HG03354 (cell line): ENCODE data around the gene ZNF667.

Source experiments
- ATAC-seq: cut with Tn5 transposase; IDR thresholded peaks from one replicate; pipeline ENCODE4 v1.9.1; 2021; ENCODE audit warnings: mild to moderate bottlenecking; ENCODE audit not compliant: unreplicated experiment, poor library complexity, severe bottlenecking

The ZNF667 gene

DNA sequence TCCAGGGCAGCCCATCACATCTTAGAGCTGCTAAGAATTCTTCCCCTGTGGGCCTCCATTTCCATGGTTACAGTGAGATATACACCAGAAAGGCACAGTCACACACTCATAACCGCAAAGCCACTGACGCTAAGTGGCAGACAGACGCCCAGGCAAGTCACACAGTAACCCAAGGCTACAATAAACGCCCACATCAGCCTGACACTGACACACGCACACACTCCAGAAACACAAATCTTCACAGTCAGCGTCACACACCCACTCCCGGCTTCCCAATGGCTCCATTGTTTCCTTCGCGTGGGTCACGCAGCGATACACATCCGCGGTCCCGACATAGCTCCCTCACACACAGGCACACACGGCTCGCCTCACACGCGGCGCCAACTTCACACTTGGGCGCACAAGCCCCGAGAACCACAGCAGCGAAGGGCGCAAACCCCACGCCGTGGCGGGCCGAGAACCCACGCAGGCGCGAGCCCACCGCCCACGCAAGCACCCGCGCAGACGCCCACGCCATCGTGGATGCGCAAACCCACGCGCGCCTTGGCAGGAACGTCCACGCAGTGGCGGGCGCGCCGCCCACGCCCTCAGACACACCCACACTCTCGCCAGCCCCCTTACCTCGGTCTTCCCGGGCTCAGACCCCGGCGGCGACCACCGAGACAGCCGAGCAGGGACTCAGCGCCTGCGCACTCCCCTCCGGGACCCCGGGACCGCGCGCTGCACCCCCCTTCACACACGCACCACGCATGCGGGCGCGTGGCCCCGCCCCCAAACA, at the start of gene ZNF667:
ZNF667 (minus strand) TSS at position 695 of the 778 bp plus-strand sequence. CDS start 14,975 bp downstream, outside the sequence.
- no peak for ATAC-seq

DNA sequence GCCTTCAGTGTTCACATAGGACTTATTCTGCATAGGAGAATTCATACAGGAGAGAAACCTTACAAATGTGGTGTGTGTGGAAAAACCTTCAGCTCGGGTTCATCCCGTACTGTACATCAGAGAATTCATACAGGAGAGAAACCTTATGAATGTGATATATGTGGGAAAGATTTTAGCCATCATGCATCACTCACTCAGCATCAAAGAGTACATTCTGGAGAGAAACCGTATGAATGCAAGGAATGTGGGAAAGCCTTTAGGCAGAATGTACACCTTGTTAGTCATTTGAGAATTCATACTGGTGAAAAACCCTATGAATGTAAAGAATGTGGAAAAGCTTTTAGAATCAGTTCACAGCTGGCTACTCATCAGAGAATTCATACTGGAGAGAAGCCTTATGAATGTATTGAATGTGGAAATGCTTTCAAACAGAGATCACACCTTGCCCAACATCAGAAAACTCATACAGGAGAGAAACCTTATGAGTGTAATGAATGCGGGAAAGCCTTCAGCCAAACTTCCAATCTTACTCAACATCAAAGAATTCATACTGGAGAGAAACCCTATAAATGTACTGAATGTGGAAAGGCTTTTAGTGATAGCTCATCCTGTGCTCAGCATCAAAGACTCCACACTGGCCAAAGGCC, 48.2 kb upstream of the ZNF667 start:
- no peak for ATAC-seq

GRCh38 chr19:56508290-56508778, 31.2 kb upstream of the ZNF667 start:
- no peak for ATAC-seq

- ATAC-seq = no peak
Observed at GRCh38 chr19:56507446-56508289, 30.5 kb upstream of the ZNF667 start, which contains the start of gene ZNF471. Gene ZNF471 (plus strand): TSS chr19:56507855. CDS start chr19:56511572, 3,717 bp downstream.

- ATAC-seq = no peak
Observed at GRCh38 chr19:56504581-56504980, 27.4 kb upstream of the ZNF667 start.

- ATAC-seq = no peak
Observed at GRCh38 chr19:56491399-56491798, 14.3 kb upstream of the ZNF667 start.

- ATAC-seq = no peak
Observed at GRCh38 chr19:56477429-56478338, 539 bp upstream of the ZNF667 start.

DNA sequence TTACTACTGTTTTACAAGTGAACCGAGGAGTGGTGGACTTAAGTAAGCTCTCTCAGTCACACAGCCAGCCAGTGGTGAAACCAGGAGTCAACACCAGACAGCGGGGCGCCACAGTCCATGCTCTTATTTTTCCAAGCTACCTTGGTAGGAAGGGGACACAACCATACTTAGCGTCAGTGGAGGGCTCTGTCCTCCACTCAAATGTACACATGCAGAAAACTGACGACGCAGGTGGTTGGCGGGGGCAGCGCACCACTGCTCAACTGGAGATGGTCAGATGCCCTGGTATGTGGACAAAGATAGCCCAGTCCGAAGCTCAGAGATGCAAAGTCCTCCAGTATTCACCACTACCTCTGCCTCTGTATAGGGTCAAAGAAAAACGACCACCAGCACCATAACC, 1.1 kb downstream of the ZNF667 start:
- no peak for ATAC-seq

DNA sequence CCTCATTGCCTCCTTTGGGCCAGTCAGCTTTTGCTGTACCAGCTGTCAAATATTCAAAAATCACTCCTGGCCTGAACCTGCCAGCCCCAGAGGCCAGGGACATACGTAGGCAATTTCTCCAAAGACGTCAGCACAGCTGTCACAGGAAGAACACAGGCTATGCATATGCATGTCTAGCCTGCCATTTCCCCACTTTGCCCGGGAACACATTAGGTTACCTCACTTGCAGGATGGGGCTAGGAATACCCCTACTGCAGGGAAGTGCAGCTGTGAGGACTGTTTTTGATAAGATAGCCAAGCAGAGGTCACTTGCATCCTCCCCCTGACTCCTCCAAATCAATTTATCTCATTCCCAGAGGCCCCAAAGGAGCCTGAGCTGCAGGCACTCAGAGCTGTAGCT, 2.8 kb downstream of the ZNF667 start:
- no peak for ATAC-seq

DNA sequence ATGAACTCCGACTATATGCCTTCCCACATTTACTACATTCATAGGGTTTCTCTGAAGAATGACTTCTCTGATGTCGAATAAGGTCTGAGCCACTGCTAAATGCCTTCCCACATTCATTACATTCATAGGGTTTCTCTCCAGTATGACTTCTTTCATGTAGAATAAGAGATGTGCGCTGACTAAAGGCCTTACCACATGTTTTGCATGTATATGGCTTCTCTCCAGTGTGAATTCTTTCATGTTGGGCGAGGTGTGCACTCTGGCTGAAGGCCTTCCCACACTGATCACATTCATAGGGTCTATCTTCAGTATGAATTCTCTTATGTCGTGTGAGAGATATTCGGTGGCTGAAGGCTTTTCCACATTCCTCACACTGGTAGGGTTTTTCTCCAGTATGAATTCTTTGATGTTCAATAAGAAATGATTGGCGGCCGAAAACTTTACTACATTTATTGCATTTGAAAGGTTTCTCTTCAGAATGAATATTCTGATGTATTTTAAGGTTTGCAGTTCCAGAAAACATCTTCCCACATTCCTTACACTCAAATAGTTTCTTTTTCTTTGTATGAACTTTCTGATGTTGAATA, 35.8 kb downstream of the ZNF667 start:
- no peak for ATAC-seq

DNA sequence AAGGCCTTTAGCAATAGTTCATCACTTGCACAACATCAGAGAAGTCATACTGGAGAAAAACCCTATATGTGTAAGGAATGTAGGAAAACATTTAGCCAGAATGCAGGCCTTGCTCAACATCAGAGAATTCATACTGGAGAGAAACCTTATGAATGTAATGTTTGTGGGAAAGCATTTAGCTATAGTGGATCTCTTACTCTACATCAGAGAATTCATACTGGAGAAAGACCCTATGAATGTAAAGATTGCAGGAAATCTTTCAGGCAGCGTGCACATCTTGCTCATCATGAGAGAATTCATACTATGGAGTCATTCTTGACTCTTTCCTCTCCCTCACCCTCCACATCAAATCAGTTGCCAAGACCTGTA, 53.2 kb downstream of the ZNF667 start:
- ATAC-seq = no peak

DNA sequence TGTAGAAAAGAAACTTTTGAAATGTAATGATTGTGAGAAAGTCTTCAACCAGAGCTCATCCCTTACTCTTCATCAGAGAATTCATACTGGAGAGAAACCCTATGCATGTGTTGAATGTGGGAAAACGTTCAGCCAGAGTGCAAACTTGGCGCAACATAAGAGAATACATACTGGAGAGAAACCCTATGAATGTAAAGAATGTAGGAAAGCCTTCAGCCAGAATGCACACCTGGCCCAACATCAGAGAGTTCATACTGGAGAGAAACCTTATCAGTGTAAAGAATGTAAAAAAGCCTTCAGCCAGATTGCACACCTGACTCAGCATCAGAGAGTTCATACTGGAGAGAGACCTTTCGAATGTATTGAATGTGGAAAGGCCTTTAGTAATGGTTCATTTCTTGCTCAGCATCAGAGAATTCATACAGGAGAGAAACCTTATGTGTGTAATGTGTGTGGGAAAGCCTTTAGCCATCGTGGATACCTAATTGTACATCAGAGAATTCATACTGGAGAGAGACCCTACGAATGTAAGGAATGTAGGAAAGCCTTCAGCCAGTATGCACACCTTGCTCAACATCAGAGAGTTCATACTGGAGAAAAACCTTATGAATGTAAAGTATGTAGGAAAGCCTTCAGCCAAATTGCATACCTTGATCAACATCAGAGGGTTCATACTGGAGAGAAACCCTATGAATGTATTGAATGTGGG, 53.7 kb downstream of the ZNF667 start:
- ATAC-seq = no peak

DNA sequence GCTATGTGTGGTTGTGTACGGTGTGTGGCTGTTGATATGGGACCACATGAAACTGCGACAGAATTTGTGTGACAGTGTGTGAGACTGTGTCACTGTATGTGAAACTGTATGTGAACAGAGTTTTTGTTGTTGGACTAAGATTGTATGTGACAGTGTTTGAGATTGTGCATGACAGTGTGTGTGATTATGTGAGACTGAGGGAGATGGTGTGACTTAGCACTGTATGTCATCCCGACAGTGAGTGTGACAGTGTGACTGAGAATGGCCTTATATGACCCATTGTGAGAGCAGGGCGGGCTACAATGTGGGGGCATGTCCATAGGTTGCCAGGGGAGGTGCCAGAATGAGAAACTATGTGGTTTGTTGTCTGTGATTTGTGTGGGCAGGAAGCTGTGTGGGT, 72.1 kb downstream of the ZNF667 start:
- no peak for ATAC-seq

- peak; percentile 10 for ATAC-seq
Observed at GRCh38 chr19:56404705-56405056, 72.5 kb downstream of the ZNF667 start.

GRCh38 chr19:56403764-56404704, 73.1 kb downstream of the ZNF667 start, which contains the start of gene ZNF583:
Gene ZNF583 (plus strand): TSS chr19:56404332. CDS start chr19:56407115, 2,783 bp downstream.
- ATAC-seq = peak; percentile 85

GRCh38 chr19:56403261-56403660, 73.9 kb downstream of the ZNF667 start:
- peak; percentile 10 for ATAC-seq

DNA sequence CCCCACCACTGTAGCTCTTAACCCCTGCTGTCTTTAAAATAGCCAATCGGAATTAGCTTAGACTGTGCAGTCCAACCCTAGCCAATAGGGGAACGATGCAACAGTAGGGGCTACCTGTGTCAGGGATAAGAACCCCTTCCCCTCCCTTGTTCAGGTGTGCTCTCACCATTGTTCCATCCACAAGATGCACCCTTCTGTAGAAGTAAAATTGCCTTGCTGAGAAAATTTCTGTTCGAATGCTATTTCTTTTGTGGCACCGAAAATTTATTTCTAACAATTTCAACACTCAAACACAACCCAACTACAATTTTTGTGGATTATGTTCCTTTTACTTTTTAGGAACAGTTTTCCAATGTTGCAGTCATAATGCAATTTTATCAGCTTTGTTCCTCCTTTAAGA, 76.7 kb downstream of the ZNF667 start:
- no peak for ATAC-seq
